NCI-H446 treated with DMSO at 0.1 percent for 48 hours (cell line): Measurements from ENCODE around the gene TTC21A.

Experiments used
- DNase-seq: peaks from one replicate; lab custom pipeline; 2025; lab: John Stamatoyannopoulos, UW

TTC21A gene

DNA sequence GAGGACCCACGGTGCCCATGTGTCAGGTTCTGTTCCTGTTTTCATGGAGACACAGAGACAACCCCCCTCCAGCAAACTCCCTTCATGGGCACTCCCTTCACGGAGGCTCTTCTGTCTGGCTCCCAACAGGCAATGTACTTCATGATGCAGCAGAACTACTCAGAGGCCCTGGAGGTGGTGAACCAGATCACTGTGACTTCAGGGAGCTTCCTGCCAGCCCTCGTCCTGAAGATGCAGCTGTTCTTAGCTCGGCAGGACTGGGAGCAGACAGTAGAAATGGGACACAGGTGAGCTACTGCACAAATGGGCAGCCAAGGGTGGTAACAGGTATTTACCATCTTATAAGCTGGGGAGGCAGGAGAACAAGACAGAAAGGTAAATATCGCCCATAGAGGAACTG is 7.0 kb downstream of the TTC21A start:
- no peak for DNase-seq

DNA sequence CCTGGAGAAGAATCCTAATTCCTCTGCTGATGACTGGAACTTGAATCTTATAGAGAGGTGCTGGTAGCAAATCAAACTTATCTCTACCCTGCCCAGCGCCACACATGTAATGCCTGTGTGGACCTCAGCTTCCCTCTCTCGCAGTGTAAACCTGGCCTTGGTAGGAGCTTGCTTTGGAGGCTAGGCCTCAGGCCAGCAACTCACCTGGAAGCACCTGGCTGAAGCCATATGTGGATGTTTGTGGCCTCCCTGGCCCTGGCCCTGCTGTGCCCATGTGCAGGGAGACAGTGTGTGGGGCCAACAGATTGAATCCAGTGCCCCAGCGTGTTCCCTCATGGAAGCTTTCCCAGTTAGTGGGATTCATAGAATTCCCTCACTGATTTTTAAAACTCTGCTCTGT is 8.4 kb downstream of the TTC21A start:
- DNase-seq = no peak

DNA sequence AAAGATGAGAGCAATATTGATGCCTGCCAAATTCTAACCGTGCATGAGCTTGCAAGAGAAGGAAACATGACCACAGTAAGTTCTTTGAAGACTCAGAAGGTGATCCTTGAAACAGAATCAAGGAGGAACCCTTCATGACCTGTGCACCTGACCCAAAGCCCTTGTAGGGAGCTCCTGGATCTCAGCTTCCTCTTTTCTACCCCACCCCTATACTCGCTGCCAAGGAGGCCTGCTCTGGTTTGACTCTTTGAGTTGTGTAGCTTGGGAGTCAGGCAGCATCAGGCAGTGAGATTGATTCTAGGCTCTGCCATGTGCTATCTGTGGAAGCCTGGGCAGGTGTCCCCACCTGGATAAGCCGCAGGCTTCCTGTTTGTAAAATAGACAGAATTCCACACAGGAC is 10.6 kb downstream of the TTC21A start:
- no peak for DNase-seq

DNA sequence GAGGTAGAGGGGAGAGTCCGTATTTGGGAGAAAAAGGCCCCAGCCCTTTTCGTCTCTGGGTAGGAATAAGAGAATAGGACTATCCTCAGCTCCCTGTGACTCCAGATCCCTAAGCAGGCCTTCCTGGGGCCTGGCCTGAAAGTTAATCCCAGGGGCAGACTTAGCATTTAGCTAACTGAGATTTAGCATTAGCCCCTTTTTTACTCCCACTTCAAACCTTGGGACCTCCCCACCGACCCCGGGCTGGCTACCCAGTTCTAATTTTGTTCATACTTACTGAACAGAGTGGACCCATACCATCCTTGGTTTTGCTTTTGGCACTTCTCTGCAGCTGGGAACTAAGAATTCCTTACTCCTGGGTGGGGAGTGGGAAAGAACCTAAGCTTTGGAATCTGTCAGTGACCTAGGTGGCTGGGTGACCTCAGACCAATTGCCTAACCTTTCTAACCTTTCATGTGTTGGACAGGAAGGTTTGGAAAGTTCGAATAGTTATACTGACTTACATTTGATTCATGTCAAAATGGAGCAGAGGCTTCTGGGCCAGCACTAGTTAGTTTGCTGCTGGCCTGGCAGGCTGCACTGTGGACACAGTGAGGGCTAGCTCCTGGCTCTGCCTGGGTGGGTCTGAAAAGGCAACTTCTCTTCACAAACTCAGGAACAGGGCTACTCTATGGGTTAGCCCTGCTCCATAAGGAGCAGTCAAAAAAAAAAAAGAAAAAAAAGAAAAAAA is 11.6 kb downstream of the TTC21A start:
- no peak for DNase-seq

DNA sequence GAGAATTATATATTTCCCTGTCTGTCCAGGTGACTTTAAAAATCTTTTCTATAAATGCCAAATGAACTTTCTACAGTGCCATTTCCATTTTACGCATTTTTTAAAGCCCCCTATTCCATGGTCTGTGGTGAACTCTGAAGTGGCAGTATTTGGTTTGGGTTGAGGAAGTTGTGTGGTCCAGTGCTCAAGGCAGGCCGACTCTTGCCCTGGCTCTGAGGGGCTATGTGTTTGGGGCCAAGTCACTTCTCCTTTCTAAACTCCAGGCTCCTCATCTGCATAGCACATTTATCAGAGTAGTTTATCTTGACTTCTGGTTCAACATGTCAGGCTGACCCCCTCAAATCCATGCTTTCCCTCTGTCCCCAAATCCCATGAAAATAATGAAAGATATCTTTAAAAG is 14.1 kb downstream of the TTC21A start:
- DNase-seq = no peak

DNA sequence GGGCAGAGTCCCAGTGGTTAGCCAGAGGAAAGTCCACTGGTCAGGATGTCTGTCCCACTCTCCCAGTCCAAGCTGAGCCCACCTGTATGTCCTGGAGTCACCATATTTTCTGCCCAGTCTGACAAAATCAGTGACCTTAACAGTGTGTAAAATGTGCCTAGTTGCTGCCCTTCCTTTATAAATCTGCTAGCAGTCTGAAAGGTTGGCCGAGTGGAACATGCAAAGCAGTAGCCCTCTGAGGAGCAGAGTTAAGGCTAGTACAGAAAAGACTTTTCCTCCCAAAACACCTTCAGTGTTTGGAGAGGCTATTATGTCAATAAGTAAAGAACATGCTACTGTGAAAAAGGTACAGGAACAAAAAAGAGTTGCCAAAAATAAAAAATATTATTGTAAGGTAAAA is 15.3 kb downstream of the TTC21A start:
- no peak for DNase-seq

DNA sequence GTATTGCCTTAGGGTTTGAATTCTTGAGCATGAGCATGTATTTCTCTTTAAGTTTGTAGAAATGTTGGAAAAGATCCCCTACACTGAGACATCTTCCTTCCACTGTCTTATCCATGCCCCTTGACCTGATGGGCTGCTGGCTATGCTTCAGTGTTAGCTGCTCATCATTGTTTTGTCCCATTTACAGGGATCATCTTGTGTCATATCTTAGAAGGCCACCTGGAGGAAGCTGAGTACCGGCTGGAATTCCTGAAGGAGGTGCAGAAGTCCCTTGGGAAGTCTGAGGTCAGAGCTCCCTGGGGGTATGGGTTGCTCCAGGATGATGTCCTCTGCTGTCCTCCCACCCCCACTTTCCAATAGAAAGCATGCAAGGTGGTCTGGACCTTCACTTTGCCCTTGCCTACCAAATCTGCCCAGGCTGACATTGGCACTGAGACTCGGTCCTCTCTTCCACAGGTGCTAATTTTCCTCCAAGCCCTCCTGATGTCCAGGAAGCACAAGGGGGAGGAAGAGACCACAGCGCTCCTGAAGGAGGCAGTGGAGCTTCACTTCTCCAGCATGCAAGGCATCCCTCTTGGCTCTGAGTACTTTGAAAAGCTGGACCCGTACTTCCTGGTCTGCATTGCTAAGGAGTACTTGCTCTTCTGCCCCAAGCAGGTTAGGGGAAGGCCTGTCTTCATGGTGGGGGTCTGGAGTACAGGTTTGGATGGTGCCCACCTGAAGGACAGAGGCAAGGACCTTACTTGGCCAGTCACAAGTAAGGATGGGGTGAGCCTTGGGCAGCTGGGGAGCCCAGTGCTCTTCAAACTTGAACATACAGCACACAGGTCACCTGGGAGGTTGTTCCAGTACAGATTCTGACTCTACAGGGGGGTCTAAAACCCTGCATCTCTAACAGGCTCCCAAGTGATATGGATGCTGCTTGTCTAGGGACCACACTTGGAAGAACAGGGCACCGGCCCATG is 17.7 kb downstream of the TTC21A start:
- DNase-seq = no peak

DNA sequence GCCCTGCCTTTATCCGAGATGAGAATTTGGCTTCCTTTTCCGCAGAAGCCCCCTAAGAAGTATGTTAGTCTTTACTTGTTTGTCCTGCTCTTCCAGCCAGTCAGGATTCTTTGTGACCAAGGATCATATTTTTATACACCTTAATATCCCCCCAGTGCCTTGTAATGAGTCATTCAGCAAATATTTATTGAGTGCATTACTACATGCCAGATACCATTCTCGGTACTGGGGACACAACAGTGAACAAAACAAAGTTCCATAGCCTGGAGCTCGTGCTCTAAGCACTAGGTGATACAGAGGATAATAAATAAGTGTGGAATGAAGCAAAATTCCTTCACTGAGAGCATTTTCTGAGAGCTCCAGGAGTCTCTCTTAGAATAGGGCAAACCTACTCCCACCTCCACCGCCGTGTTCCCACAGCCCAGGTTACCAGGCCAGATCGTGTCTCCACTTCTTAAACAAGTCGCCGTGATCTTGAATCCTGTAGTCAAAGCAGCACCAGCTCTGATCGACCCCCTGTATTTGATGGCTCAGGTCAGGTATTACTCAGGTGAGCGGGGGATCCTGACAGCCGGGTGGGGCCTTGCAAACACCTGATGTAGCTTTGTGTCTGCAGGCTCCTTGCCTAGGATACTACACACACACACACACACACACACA is 18.5 kb downstream of the TTC21A start:
- DNase-seq = no peak

DNA sequence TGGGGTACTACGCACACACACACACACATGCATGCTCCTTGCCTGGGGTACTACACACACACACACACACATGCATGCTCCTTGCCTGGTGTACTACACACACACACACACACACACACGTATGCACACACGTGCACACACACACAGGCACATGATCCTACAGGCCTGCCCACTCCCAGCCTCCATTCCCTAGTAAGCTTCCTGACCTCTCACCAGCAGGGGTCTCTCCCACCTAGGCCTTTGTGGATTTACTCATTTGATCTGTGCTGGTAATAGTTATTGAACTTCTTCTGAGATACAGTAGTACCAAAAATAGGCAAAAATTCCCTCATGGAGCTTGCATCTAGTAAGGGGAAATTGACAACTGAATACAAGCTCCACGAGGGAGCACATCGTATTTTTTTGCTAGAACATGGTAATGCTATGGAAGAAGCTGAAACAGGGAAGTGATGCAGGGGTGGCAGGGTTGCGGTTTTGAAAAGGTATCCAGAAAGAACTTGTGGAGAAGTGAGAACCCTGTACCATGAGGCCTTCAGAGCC is 19.1 kb downstream of the TTC21A start:
- no peak for DNase-seq

DNA sequence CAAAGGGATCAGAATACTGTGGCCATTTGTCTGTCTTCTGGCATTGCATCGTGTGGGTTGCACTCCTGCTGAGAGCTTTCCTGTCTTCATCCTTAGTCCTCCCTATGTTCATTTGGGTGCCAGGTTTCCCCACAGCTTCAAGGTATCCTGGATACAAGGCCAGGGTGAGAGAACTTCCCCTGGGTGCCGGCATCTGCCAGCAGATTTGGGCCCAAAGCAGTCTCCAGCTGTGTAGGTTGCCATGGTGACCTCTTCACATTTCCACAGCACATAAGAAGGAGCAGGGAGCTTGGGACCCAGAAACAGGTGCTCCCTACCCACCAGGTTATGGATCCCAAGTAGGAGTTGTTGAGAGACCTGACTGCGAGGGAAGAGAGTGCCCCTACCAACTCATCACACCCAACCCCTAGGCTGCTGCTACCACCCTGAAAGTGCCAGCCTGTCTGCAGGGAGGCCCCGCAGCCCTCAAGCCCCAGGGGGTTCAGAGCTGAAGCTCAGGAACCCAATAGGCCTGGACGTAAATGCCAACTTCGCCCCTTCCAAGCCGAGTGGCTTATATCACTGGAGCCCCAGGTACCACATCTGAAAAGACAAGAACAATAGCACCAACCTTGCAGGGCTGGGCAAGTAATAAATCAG is 19.9 kb downstream of the TTC21A start:
- DNase-seq = no peak

DNA sequence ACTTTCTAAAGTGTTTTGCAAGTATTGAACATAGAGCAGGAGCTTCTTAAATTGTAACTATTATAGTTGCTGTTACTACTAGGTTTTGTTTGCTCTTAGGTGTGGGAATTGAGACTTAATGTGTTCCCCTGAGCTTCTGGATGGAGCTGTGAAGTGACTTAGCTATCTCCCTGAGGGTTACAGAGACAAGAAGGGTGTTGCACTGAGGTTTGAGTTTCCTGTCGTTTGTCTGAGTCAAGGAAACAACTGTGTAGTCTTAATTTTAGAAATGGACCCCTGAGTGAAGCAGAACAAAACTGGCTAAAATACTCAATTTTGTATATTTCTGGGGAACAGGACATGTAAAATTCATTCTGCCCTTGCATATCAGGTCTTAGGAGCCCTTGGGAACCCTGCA is 20.4 kb downstream of the TTC21A start:
- no peak for DNase-seq

DNA sequence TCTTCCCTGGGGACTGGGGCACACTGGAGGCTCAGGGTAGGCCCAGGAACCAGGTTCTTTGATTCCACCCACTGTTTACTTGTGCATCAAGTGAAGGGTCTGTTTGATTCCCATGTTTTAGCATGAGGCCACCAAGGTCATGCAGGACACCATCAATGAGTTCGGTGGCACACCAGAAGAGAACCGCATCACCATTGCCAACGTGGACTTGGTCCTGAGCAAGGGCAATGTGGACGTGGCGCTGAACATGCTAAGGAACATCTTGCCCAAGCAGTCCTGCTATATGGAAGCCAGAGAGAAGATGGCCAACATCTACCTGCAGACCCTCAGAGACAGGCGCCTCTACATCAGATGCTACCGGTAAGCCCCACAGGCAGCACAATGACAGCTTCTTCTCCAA is 21.5 kb downstream of the TTC21A start:
- no peak for DNase-seq

DNA sequence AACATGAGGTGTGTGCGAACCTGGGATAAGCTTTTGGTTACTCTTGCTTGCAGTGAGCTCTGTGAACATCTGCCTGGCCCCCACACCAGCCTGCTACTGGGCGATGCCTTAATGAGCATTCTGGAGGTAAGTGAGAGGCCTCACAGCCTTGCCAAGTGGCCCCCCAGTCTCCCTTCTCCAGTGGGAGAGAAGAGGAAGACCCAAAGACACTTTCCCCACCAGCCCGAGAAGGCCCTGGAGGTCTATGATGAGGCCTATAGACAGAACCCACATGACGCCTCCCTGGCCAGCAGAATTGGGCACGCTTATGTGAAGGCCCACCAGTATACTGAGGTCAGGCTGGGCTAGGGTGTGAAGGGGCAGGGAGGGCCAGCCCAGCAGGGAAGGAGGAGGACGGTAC is 22.5 kb downstream of the TTC21A start:
- no peak for DNase-seq

DNA sequence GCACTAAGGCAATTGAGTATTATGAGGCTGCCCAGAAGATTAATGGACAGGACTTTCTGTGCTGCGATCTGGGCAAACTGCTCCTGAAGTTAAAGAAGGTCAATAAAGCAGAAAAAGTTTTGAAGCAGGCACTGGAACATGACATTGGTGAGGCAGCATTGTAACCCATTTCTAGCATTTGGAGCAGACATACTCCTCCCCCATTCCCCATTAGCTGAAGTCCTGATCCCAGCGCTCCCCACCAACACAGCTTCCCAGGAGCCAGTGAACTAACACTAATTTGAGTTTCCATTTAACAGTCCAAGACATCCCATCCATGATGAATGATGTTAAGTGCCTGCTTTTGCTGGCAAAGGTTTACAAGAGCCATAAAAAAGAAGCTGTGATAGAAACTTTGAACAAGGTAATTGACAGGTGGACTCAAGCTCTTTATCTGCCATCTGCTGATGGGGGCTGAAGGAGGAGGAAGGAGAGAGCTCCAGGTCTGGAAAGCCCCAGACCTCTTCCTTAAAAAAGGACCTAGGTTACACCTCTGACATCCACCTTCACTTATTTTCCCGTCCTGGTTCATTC is 23.3 kb downstream of the TTC21A start:
- no peak for DNase-seq

DNA sequence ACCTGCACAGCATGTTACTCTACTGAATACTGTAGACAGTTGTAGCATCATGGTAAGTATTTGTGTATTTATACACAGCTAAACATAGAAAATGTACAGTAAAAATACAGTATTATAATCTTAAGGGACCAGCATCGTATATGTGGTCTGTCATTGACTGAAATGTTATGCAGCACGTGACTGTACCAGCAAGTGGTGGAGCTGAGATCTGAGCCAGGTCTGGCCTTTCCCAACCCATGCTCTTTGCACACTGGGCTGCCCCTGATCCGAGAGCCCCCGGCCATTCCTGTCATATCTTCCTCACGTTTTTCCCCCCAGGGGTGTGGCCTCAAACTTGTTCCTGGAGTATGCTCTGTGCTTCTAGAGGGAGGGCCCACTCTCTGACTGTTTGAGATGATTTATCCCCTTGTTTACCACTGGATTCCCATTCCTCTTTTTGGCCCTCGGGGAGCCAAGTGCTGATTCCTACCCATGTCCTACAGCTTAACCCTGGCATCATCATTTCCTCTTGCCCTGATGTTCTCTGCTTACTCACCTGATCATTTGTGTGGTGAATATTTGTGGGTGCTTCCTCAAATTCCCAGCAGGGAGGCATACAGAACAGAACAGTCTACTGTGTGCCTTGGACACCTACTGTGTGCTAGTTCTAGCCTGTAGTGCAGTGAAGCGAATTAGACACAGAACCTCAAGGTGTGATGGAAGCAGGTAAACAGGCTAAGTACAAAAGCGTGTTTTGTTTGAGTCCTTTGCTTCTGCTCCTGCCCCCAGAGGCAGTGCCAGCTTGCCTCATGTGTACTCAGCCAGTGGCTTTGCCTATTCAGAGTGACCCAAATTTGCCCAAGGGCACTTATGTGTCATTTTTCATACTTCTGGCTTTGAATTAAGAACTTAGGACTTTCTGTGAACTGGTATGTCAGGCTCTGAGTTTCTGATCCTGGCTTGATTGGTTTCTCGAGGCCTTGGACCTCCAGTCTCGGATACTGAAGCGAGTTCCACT is 24.9 kb downstream of the TTC21A start:
- no peak for DNase-seq

DNA sequence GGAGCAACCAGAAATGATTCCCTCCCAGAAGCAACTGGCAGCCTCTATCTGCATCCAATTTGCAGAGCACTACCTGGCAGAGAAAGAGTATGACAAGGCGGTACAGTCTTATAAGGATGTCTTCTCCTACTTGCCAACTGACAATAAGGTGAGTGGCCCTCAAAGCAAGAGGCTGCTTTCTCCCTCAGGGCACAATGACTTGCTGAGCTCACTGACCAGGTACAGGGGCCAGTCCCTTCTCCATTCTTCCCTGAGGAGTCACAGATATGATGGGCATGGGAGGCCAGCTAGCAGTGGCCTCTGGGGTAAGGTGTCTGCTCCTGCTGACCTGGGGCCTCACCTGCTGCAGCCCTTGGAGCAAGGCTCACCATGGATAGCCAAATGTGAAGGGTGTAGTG is 25.6 kb downstream of the TTC21A start:
- DNase-seq = no peak

DNA sequence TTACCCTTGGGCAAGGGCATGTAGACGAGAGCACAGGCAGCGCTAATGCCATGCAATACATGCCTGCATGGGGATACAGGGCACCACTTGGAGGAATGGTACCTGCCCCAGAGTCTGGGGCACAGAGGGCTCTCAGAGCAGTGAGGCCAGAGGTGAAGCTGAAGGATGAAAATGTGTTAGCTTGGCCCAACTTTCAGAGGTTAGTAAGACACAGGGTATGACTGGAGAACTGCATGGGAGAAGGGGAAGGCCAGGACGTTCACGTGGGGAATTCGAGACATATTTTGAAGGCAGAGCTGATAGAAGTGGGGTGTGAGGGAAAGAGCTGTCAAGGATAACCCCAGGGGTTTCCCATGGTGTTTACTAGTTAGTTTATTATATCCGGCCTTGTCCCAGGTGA is 26.3 kb downstream of the TTC21A start:
- no peak for DNase-seq

DNA sequence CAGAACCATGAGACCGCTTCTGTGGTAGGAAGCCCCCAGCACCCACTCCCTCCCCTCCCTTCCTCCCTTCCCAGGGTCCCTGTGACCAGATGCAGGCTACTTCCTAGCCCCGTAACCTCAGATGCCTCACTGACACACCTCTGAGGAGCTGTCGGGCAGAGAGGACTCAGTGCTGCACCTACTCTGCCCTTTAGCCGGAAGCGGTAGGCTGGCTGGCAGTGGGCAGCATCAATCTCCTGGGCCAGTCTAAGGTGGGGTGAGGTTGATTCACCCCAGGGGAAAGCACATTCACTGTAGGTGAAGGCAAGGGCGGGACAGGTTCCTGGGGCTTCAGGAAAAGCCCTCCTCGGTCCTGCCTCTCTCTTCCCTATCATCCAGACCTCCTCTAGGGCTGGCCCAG is 26.8 kb downstream of the TTC21A start:
- no peak for DNase-seq

DNA sequence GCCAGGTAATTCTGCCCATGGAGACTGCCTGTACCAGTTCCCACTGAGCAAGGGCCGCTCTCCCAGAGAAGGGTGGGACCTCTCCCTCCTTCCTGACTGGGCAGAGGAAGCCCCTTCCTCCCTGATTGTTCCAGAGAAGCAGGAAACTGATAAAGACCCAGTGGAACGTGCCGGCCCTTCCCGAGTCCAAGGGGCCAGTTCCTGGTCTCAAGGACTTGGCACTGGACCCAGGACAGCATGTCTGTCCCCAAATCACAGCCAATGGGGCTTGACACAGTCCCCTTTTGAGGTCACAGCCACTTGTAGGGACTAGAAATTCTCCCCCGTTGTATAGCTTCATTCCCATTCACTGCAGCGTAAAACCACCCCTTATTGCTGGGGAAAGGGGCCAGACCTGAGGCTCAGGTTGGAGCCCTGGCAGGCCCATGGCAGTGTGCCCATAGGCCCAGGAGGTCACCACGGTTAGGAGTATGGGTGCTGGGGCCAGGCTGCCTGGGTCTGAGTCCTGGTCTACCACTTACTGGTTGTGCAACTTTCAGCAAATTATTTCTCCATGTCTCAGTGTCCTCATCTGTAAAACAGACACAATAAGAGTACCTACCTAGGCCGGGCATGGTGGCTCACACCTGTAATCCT is 27.8 kb downstream of the TTC21A start:
- DNase-seq = no peak
